Stimulated activated CD8-positive, alpha-beta memory T cell treated with anti-CD3 and anti-CD28 coated beads, Interleukin-12 subunit alpha, Interleukin-12 subunit beta, amount 100 ng/mL, for 4 hours (primary cell): ENCODE results near the gene ADAMTS3.

Experiments used
- DNase-seq: peaks from one replicate; pipeline ENCODE4 v3.0.0-alpha.2; 2020; ENCODE audit warnings: low read depth

Gene ADAMTS3

DNA sequence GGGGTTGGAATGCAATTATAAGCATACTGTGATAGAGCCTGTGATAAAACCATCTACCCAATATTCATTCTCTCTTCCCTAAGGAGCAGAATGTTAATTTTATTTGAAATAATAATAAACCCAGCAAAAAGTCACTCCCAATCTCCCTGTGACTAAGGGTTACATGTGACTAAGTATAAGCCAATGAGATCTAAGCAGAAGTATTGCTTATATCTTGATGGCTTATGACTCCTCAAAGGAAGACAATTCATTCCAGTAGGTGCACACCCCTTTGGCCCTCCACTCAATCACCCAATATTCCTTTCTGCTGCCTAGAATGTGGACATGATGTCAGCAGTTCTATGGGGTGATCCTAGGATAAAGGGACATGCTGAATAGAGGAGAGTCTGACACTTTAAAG, 224.6 kb downstream of the ADAMTS3 start:
- DNase-seq, result no peak

DNA sequence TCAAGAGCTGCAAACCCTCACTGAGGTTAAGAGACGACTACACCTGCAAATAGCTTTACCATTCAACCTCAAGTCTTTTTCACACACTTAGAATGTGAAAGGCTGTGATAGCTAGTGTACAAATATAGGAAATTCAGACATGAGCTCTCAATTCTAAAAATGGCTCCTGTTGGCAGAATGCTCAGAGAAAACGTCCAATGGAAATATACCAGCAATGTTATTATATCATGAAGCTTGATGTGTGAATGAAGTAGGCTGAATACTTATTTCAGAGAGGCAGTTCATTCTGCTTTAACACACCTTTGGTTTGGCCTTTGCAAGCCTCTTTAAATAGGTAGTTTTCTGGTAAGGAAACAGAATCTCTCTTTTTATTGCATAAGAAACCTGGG, 227.6 kb downstream of the ADAMTS3 start:
- DNase-seq, result no peak

DNA sequence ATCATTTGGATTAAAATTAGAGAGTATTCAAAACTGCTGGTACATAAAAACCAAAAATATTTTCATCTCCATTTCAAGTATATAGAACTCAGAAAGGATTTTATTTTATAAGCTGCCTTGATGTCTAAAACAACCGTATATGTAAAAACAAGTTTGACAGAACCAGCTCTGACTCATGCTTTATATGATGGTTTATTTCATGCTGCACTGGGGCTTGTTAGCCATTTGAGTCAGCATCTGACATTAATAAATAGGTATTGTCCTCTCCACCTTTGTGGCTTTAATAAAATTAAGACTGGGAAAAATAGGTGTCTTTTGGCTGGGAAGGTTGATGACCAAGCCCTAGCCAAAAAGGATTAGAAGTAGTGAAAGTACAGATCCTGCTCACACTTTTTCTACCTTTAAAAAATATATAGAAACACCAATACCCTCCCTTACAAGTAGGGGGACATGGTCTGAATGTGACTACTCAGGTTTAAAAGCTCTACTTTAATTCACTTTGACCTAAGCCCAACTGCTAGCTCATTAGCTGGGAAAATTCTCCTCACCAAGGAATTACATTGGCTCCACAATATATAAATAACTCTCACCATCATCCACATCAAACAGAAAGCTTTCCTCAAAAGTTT, 228.1 kb downstream of the ADAMTS3 start:
- DNase-seq, result no peak

DNA sequence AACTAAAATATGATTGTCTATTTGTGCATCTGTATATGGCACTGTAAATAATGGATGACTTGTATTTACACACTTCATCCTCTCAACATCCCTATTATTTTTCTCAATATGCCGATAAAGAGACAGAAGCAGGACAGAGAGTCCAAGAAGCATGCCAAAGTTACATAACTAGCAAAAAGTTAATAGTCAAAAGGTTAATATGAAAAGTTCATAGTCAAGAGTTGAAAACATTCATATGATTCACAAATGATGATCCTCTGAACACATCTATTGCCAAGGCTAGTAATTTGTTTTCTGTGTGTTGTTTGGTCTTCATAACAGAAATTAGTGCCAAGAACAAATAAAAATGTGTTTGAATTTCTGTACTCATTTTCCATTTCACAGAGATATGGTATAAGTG, 231.0 kb downstream of the ADAMTS3 start:
- no peak for DNase-seq

DNA sequence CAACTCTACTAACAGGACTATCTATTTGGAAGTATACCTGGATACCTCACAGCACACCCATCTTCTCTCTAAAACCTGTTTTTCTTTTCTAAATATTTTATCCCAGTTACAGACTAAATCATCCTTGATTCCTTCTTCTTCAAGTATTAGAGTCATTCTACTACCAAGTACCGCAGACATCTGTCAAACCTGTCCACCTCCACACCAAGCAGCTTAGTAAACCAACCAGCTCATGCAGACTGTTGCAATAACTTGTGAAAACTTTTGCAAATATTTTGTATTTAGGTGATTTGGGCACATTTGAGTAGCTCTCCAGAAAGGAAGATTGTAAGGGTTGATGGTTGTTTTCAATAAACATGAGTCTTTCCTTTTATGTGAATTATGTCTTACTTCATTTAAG, 238.6 kb downstream of the ADAMTS3 start:
- DNase-seq, result no peak

DNA sequence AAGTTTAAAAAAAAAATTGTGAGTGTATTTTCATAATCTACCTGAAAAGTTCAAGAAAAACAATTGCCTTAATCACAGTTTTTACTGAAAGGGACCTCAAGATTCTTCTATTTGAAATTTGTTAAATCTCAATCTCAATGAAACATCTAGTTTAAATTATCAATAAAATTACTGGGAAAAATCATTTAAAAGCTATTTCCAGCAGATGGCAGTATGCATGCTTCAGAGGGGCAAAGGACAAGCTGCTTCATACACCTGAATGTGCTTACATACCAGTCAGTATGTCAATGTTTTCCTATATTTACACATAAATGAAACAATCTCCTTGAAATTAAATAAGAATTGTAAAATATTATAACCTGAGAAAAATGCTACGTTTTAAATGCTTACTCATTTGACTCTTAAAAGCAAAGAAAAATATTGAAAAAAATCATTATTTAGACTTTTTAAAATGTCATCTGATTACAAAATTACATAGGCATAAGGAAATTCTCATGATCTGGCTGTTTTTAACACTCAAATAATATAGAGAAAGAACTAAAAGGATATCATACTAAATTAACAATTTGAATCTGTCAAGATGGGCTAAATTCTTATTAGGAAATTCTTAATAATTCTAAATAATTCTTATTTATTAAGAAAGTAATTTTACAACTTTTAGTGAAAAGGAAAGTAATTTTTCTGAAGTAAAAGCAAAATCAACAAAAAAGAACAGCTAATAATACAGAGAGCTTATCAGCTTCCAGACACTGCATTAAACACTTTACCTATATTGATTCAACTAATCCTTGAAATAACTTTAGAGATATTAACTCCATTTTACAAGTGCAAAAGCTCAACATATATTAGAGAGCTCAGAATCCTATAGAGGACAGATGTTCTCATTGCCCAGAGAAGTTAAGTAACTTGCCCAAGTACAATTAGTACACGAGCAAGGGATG, 242.1 kb downstream of the ADAMTS3 start:
- no peak for DNase-seq

DNA sequence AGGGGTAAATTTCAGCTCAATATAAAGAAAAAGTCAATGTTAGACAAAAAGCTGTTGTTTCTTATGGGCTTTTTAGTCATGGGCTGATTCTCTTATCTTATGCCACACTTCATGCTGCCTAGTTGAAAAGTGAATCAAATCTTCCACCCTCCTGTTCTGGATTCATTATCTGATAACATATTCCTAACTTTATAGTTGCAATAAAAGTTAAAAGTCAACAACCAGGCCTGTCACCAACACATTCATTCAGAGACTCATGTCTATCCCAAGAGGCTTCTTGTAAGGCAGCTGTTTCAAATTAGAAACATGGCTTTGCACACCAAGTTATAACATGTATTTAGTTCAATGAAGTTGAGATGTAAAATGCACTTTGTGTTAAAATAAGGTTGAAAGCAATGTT, 243.8 kb downstream of the ADAMTS3 start:
- DNase-seq, result no peak

DNA sequence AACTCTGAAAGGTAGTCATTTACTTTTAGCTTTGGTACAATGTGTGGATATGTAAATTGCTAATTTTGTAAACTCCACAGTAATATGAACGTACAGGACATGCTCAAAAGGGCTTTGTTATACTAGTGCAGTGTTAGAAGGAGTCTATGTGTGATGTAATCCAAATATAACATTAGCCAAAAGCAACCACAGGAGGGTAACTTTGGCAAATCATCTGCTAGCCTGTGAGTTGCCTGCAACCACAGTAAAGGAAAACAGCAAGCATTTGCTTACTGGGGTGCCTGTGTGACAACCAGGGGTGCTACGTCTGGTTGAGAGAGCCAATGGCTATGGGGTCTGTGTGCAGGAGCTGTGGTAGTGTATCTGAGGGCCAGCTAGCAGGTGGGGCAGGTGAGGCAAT, 245.8 kb downstream of the ADAMTS3 start:
- no peak for DNase-seq

DNA sequence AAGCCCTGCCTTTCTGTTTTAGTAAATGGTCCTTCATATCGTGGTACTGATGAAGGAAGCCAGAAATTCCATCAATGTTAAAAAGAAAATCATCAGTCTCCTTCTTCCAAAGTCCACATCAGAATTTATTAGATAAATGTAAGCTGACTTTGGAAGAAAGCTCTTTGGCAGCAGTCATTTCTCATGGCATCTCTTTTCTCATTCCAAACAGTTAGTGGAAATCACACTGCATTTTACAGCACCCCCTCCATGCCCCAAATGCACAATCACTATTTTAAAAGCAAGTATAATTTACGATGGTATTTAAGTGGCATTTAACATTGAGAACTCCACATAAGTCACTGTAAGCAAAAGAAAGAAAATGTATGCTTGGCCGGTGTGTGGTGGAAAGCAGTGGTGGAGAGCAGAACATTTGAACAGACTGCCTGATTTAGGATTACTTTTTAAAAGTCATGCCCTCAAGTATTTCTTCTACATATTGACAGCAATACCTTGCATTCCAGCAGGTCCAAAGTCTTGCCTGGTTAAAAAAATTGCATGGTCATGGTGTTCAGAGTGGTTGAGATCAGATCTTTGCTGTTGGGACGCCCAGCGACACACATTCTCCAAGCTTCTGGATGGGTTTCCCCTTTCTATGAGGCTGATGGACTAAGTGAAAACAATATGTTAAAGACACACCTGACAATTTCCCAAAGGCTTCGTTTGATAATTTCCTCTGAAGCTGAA, 248.6 kb downstream of the ADAMTS3 start:
- no peak for DNase-seq

DNA sequence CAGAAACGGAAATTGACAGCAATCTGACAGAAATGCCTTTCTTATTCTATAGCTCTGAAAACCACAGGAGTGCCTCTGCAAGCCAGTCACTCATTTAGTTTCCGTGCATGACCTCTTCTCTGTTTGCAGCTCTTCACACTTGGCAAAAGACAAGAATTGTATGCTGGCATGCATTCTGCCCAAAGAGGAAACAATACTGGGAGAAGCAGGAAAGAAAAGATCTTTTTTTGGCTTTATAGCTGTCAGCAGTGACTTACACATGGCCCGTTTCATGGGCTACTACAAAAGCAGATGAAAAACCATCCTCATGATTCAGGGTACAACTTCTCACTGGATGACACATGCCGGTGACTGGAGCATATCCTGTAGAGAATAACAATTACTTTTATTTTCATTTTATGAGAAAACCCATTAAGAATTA, 249.4 kb downstream of the ADAMTS3 start:
- no peak for DNase-seq

DNA sequence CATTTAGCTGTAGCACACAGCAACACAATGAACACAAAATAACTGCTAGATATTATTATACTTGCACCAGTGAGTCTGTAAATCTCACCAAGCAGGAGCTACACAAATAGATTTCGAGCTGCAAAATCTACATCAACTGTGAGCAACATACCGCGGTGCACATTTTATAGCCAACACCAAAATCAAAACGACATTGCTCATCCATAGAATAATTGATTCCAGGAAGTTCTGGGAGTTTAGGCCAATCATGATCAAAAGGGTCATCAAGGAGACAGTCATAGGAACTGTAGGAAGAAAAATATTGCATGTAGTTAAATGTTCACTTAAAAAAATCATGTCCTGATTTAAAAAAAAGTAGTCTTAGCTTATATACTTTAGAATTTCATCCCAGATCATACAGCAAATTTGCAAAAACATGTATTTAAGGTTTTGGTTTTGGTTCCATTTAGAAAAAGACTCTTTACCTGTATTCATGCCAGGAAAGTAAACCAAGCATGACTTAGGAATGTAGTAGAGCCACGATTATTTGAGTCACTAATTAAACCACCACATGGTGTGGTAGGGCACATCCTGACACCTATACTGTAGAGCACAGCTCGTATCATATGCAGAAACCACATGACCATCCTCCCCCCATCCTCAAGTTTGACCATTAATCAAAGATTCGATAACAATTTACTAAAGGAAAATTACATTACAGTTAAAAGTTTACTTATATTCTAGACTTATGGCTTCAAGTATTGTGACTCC, 250.4 kb downstream of the ADAMTS3 start:
- DNase-seq, result no peak

DNA sequence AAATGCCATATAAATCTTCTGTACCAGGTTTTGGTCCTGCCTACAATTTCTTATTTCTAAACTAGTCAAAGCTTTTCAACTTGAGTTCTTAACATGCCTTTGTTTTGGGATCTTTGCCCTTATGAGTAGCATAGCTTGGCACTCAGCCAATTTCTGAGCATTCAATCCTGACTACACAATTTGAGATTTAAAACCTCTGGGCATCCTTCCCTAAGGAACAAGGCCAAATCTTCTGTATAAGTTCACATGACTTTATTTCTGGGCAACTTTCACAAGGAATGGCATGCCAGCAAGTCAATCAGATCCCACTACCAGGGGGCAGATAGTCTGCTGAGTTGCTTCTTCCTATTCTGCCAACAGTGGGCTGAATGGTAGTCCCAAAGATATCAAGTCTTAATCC, 254.2 kb downstream of the ADAMTS3 start:
- DNase-seq, result no peak

DNA sequence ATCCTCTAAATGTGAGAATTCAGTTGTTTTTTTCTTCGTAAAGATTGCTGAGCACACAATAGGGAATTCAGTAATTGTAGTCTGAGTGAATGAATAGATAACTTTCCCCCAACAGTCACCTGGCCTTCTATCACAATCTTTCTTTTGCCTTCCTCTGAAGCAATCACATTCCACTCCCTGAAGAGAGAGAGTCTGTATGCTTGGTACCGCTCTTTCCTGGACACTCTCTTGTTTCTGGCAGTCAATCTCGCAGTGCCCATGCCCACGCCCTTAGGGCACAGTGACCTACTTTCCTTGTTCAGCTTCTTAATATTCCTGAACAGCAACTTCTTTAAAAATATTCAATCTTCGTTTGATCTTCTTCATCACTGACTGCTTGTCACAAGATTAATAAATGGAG, 255.9 kb downstream of the ADAMTS3 start:
- DNase-seq, result no peak

DNA sequence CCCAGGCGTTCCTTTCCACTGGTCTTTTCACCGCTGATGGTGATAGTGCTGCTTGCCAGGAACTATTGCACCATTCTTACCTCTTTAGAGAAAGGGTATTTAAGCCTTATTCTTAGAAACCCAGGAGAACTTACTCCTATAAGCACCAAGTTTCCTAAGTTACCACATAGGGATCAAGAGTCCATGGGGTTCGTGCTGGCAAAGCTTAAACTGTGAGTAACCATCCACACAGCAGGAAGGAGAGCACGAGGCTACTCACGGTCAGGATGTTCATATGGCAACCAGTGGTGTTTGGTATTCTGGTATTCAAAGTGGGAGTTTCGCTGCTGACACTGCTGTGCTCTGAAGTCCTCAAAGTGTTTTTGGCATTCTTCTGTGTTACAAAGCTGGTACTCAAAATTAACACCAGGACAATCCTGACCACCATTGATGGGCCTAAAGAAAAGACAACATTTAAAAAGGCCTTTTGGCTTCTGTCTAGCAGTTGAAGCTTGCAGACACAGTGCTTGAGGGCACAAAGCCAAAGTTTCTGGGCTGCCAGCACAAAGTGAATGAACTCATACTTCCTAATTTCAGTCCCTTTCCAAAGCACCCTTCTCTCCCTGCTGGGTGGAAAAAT, 256.9 kb downstream of the ADAMTS3 start:
- DNase-seq, result no peak

DNA sequence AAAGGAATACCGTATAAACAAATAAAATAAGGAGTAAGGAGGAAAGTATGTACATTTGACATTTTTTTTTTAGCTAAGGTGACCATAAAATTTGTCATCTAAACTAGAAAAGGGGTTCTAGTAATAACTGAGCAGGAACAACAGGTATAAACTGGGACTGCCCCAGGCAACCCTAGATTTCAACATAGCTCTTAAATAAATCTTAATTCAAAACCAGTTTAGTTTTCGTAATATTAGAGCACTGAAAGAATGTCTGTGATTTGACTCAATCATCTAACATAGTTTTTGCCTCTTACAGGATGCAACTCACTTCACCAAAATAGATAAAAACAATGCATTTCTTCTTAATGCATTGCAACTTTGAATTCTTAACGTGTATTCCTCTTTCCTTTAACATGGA, 257.7 kb downstream of the ADAMTS3 start:
- no peak for DNase-seq

DNA sequence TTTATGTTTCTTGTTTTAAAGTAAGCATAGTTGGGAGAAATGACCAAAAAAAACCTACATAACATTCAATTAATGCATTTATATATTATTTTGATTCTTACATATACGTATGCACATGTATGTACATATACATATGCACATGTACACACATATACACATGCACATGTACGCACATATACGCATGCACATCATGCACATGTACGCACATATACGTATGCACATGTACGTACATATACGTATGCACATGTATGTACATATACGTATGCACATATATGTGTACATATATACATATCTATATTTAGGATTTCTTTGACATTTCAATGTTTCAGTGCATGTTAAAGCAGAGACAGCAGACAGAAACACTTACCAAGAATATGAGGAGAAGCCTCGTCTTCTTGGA, 263.4 kb downstream of the ADAMTS3 start:
- no peak for DNase-seq

DNA sequence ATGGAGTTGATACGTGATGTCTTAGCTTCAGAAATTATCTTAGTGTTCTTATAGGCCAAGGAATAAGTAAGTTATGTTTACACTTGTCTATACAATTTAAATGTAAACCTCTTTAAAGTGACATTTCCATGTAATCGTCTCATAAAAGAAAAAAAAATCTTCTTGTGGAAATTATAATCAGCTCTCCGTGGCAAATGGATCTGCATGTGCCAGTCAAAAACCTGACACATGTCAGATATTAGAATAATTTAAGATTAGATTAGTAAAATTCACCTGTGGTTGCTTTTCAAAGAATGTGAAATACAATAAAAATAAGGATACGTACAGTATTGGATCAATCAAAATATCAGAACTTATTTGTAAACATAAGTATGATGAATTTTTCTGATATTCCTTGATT, 263.9 kb downstream of the ADAMTS3 start:
- no peak for DNase-seq

DNA sequence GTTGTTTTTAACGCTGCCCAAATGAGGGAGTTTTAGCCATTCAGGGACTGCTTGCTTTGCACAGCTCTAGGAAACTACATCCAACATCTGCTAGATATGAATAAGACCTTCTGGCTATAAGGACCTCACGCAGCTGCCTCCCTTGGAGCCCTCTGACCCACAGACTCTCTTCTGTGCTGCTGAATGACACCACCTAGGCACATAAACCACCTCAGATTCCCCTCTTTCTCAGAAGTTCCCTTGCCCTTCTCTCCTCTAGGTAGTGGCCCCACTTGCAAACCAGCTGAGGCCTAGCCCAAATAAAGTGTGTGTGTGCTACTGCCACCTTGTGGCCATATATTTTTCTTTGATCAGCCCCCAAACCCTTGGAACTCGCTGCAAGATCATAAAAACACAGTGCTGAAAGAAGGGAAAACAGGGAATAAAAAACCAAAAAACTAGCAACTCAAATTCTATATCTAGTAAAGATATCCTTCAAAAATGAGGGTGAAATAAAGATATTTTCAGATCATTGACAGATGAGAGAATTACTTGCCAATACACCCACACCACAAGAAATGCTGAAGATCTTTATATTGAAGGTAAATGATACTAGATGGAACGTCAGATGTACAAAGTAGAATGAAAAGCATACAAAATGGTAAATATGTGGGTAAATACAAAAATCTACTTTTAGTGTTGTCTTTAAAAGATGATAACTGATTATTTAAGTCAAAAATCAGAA, 265.9 kb downstream of the ADAMTS3 start:
- no peak for DNase-seq

DNA sequence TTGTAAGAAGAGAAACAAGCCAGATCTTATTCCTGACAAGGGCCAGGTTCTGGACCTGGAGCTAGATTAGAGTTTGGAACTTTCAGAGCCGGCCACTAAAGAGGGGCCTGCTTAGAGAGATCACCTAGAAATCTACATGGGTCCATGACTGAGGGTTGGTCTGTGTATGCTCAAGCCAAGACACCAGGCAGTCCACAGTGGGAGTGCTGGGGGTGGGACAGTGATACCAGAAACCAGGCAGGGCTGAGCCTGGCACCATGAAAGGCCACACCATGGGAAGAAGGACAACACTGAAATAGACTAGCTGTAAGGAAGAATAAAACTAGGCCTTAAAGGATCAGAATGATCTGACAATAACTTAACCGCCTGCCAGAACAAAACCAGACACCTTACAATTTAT, 267.3 kb downstream of the ADAMTS3 start:
- no peak for DNase-seq

DNA sequence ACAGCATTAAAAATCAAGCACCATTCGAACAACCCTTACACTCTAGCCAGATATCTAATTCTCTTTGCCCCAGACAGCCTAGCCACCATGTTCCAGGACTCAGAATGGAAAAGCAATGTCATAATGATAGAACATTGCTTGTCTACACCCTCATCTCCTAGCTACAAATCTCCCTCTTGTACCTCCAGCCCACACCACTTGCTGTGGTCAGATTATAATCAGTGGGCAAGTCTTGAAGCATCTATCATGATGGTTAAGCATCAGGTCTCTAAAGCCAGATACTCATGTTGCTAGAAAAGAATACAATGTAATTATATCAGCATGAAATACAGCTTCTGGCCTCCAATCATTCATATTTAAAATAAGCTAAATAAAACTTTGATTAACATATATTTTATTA, 268.9 kb downstream of the ADAMTS3 start:
- no peak for DNase-seq

DNA sequence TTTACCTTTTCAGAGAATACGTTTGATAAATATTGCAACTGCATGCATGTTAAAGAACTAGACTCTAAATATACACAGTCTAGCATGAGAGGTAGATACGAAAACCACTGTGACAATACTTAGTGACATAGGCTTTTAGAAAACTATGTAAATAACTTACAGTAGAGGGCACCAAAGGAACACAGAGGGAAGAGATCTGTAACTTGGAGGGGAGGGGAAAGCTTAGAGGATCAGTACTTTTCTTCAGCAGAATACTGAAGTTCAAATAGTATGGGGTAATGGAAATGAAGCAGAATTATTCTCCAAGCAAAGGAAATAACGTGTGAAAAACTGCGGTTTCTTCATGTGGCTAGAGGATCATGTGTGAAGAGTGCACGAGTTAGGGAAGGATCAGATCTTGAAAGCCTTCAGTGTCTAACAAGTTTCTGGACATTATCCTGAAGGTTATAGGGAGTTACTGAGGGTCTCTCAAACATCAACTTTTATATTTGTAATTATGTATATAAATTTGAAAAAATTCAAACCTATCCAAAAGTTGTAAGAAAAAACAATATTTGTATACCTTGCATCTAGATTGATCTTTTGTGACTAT, 273.0 kb downstream of the ADAMTS3 start:
- DNase-seq, result no peak
